Muscle of arm (tissue), 12 donors: ENCODE results near the gene GREB1. TPM values are rescaled to one million over a fixed set of nuclear protein-coding genes. Genes with fewer than 3 reads are reported as not detected.
A peak's percentile ranks its signal among the peaks of the same experiment; 100 is the strongest.

Experiments used
- DNase-seq: peaks from one replicate; pipeline ENCODE4 v3.0.0-alpha.2; 2013
- polyA plus RNA-seq, 12 donors: library from polyadenylated mRNA; unstranded; fragments of 120-200 nt; gene quantifications; one replicate each; pipeline ENCODE4 v1.2.1, GENCODE V29; 2013; ENCODE audit not compliant: insufficient read length in 12 of 12

The GREB1 gene
- polyA plus RNA-seq, 12 donors: 9.0 to 18.8 (median 11.4) TPM; not detected in 1

DNA sequence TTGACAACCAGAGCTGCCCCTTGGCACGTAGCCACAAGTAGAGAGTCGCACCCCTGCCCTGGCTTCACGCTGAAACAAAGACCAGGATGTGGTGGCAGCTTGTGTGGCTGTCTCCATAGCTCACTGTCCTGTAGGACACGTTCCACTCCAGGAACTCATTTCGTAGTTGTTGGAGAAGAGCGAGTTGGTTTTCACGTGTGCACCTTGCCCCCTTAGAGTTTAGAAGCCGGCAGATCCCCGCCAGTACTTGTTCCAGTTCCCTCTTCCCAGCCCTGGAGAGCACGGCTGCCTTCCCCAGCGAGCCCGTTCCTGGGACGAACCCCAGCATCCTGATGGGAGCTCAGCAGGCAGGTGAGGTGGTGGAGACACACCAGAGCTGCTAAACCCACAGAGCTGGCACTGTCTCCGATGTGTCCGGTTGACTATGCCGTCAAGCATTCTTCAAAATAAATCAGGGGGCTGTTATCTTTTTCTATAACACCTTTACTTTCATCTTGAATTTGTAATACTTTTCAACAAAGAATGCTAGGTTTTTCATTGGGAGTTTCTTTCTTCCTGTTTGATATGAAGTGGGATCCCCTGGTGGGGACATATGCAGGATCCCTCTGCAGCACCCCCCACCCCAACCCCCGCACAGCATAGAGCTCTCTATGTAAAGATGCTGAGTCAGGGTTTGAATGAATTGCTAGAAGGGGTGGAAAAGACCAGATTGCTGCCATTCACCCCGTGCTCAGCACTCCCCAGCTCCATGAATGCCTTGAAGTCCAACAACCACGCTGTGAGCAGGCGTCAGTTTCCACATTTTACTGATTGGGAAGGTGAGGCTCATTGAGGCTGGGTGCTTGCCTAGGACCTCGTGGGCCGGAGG lies 44.5 kb downstream of the GREB1 start:
- DNase-seq: no peak

DNA sequence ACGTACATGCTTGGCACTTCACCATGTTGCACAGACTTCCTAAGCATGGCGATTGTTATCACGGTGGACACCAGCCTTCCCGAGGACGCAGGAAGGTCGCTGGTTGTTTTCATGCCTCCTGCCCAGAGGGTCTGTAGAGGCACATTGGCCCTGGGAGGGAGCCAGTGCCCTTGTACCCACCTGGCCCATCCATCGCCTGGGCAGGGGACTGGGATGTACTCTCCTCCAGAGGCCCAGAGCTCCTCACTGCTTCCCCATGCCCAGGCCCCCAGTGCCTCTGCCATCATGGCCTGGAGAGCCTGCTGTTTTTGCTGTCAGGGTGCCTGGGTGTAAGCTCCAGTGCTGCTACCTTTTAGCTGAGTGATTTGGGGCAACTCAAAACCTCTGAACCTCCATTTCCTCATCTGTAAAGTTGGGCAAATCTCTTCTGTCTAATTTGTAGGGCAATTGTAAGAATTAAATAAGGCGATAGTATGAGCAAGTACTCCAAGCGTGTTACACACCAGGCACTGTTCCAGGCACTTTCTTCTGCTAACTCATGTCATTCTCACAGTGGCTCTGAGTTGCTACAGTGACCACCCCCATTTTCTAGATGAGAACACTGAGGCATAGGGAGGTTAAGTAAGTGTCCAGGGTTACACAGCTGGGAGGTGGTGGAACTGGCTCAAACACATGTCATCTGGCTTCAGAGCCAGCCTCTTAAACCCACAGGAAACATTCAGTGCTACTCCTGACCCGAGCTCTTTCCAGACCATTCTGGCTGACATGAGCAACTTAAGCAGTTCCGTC lies 45.3 kb downstream of the GREB1 start:
- no peak for DNase-seq

DNA sequence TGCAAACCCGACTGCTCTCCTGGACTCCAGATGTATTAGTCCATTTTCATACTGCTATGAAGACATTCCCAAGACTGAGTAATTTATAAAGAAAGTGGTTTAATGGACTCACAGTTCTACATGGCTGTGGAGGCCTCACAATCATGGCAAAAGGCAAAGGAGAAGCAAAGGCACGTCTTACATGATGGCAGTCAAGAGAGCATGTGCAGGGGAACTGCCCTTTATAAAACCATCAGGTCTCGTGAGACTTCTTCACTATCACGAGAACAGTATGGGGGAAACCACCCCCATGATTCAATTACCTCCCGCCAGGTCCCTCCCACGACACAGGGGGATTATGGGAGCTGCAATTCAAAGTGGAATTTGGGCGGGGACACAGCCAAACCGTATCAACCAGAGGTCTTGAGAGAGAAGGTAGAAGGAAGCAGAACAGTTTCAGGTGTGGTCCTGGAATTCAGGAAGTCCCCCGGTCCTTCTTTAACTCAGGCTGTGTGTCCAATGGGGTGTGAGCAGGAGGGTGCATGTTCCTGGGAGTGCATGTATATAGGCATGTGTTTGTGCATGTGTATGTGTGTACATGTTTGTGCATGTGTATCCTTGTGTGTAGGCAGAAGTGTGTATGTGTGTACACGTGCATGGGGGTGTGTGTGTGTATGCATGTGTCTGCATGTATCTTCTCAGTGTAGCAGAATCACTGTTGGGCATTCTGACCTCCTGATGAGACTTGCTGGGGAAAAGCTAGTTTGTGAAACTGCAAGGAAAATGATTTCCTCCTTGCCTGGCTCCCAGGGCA lies 46.2 kb downstream of the GREB1 start:
- no peak for DNase-seq

DNA sequence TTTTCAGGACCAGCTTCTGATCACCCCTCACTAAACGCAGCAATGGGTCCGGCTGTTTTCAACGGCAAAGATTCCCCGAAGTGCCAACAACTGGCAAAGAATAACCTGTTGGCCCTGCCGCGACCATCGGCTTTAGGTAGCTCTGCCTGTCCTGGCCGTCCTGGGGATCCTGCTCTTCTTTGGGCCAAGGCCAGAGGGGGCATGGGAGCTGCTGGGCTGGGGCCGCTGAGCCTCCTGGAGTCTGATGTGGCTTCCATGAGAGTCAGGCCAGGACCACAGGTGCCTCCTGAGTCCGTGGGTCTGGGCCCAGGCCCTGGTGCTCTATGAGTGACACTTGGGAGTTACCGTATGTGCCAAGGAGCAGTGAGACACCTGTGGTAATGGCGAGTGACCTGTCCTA lies 46.9 kb downstream of the GREB1 start:
- no peak for DNase-seq

DNA sequence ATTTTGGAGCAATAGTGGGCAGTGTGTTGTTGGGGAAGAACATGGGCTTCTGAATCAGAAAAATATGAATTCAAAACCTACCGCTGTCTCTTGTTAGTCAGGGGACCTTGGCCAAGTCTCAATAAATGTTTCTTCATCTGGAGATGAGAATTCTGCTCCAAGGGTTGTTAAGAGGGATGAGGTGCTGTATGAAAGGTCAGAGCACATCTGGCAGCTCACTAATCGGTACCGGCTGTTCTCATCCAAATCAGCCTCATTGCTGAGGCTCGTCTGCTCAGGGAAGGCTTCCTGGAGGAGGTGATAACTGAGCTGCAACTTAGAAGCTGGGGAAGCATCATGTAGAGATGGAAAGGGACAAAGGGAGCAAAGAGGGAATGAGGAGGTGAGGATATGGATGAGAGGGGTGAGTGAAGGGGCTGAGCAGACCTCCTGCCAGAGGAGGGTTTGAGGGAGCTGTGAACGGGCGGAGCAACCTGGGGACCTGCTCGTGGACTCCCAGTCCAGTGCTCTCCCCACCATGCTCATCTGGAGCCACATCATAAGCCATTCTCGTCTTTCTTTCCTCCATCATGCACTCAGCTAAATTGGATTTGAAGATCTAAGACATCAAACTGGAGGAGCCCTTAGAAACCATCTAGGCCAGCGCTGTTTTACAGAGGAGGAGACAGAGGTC lies 47.4 kb downstream of the GREB1 start:
- DNase-seq: no peak

DNA sequence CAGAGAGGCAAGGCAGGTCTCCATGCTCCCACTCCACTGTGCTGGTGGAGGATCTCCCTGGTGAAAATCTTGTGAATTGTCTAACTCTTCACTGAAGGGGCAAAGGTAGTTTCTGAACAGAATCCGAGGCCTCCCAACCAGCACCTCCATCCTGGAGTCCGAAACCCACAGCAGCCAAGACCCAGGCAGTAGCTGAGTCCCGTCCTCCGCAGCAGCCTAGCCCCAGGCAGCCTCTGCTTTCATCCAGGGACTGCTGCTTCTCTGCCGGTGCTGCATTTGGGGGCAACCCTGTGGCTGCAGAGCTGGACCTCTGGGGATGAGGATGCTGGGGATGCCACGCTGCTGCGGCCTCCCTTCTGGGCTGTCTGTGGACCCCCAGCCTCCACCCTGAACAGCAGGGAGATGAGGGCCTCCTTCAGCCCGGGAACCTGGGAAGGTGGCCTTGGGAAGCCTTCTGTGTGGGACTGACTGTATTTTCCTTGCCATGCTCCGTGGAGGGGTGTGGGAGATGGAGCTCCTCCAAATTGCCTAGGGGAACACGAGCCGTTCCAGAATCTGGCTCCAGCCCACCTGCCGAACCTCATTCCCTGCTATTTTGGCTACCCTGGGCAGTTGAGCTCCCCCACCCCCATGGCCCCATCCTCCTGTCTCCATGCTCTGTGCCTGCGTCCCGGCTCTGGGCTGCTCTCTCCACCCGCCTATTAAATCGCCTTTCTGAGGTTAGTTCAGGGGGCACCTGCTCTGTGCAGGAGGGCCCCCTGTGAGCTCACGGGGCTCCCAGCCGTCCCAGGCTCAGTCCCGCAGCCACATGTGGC lies 48.2 kb downstream of the GREB1 start:
- no peak for DNase-seq

DNA sequence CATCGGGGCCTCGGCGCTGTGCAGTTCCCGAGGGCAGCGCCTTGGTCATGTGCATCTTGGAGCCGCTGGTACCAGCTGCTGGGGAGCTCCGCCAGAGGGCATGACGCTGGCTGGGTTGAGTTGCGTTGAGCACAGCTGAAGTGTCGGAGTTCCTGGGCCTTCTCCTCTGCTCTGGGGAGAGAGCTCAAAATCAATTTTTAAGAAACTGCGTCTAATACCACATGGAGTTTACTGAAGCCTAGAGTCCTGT lies 48.7 kb downstream of the GREB1 start:
- no peak for DNase-seq

DNA sequence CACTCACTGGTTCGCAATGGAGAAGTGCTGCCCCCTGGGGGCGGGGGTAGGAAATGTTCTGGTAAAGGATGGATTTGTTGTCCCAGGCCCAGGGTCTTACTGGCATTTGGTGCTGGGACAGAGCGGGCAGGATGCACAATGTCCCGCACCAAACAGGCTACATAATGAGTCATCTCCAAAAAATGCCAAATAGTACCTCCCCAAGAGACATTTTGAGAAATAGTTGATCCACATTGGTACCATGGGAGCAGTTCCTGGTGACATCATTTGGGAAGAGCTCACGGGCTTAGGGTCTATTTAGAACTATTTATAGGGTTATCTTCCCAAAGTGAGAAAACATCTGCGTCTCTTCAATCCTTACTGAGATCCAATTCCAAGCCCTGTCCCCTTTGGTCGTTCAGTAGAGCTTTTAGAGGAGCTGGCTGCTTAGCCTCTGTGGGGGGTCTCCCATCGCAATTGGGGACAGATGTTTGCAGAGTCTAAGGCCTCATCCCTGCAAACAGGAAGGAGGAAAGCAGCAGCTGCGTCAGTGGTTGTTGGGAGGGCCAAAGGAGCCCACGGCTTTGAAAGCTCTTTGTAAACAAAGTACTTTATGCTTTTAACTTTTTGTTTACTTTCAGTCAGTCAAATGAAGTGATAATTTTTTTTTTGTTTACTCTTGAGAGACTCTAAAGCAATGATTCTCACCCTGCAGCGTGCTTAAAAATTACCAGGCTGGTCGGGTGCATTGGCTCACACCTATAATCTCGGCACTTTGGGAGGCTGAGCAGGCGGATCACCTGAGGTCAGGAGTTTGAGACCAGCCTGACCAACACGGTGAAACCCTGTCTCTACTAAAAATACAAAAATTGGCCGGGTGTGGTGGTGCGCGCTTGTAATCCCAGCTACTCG lies 49.3 kb downstream of the GREB1 start:
- peak; percentile 78 for DNase-seq

DNA sequence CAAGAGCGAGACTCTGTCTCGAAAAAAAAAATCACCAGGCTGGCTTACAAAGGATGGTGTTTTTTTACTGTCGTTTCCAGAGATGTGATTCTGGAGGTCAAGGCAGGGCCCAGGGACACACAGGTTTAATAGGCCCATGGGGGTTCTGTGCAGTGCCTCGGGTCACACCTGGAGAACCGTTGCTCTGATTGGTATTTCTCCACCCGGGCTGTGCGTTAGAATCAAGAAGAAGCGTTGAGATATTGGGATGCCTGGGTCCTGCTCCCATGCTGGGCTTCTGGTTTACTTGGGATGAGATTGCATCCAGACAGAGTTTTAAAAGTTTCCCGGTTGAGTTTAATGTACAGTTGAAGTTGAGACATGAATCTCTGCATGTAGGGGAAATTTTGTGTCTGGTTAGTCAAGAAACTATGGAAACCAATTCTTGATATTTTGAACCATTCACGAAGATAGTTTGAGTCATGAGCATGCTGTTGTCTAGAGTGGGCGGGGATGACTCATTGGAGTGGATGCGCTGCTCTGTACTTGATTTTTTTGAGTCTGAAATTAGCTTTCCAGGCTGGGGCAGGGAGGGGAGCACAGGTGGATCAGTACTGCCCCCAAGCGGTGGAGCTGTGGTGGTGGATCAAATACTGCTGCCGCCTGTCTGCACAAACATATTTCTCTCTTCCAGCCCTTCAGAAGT lies 50.1 kb downstream of the GREB1 start:
- DNase-seq: peak; percentile 87

DNA sequence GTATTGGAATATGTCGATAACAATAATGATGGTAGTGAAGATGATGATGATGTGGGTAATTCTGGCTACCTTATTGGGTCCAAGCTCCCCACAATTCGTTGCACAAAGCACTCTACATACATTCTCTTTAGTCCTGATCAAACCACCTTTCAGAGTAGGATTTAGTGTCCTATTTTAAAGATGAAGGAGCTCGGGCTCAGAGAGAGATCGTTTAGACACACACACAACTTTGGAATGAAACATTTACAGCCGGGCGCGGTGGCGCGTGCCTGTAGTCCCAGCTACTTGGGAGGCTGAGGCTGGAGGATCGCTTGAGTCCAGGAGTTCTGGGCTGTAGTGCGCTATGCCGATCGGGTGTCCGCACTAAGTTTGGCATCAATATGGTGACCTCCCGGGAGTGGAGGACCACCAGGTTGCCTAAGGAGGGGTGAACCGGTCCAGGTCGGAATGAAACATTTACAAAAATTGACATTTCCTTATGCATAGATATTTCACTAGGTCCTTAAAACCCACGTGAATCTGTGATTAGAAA lies 50.7 kb downstream of the GREB1 start:
- DNase-seq: no peak

DNA sequence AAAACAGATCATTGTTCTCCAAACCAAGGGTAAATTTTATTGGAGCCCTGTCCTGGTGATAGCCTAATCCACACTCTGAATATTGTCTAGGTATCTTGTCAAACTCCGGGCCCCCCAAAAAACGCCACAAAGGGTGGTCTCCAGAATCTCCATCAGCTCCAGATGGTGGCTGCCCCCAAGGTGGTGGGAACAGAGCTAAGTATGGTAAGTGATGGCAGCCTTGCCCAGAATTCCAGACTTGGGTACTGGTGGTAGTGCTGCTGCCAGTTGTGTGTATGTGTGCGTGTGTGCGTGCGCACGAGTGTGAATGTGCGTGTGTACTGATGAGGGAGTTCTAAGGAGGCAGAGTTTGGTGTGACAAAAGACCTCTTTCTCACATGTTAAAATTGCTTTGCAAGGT lies 51.2 kb downstream of the GREB1 start:
- no peak for DNase-seq

DNA sequence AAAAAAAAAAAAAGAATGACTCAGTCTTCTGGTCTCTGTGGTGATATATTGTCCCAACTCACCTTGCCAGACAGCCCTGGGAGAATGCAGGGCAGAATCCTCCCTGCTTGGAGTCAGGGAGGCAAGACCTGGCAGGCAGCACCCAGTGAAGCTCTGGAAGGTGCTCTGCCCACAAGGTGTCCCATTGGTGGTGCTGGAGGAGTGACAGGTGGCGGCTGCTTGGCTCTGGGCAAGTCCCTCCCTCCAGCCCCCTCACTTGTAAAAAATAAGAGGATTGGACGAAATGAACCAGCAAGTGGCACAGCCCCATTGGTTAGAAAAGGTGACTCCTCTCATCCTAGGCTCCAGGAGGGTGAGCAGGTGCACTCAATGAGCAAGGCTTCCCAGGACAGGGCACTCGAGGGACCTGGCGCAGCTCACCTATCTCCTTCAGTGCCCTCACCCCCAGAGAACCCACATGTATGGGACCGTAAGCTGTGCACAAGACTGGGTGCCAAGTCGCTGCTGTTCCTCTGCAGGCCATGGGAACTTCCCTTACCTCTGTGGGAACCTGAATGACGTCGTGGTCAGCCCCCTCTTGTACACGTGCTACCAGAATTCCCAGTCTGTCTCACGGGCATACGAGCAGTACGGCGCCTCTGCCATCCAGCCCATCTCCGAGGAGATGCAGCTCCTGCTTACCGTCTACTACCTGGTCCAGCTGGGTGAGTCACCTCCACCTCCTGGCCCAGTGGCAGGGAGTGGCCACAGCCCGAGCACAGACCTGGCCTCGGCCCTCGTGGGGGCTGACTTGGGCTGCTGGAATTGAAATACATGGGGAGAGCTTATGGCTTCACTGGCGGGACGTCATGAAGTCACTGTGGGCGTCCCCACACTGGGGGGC lies 54.6 kb downstream of the GREB1 start:
- no peak for DNase-seq

DNA sequence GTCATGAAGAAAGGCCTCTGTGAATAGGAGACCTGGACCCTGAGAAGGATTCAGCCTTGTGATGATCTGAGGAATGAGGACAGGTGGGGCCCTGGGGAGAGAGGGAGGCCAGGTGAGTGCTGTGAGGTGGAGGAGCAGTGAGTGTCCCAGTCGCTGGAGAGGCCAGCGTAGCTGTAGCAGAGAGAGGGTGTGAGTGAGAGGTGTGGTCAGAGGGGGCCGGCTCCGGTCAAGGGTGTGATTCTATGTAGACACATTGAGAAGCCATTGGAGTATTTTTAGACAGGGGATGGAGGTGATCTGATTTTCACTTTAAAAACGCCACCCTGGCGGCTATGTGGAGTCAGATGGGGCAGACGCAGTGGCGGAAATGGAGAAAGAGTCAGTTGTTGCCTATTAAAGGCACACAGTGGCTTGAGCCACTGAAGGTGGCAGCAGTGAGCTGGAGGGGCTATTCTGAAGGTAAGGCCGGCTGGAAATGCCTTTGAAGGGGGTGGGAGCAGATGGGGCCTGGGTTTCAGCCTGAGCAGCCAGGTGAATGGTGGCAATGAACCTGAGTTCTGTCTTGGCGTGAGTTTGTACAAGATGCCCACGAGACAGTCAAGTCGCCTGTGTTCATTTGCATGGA lies 55.6 kb downstream of the GREB1 start:
- no peak for DNase-seq

DNA sequence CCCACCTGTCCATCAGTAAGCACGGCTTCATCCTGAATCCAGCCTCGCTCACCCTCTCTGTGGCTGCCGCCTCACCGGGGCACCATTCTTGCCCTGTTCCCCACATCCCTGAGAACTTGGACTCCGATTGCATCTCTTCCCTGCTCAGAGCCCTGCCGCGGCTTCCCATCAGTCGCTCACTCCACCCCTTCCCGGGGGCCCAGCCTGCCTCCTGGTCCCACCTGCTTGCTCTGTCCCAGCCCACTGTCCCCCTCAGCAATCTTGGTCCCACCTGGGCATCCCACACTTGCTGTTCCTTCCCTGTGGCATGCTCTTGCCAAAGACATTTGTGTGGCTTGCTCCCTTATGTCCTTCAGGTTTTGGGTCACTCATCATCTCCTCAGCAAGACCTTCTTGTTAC lies 56.3 kb downstream of the GREB1 start:
- no peak for DNase-seq

DNA sequence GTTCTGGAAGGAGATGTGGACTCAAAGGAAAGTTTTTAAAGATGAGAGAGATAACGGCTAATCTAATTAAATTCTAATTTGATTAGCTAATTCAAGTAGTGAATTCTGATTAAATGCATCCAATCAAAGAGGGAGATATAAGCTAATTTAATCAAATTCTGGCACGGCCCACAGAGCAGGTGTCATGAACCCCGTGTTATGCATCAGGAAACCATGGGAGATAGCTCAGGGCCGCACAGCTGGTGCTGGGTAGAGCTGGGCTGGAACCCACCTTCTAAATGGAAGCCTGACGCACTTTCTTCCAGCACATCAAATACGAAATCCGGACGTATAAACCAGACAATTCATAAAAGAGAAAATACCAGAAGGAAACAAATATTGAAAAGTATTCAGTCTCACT lies 57.2 kb downstream of the GREB1 start:
- DNase-seq: no peak

DNA sequence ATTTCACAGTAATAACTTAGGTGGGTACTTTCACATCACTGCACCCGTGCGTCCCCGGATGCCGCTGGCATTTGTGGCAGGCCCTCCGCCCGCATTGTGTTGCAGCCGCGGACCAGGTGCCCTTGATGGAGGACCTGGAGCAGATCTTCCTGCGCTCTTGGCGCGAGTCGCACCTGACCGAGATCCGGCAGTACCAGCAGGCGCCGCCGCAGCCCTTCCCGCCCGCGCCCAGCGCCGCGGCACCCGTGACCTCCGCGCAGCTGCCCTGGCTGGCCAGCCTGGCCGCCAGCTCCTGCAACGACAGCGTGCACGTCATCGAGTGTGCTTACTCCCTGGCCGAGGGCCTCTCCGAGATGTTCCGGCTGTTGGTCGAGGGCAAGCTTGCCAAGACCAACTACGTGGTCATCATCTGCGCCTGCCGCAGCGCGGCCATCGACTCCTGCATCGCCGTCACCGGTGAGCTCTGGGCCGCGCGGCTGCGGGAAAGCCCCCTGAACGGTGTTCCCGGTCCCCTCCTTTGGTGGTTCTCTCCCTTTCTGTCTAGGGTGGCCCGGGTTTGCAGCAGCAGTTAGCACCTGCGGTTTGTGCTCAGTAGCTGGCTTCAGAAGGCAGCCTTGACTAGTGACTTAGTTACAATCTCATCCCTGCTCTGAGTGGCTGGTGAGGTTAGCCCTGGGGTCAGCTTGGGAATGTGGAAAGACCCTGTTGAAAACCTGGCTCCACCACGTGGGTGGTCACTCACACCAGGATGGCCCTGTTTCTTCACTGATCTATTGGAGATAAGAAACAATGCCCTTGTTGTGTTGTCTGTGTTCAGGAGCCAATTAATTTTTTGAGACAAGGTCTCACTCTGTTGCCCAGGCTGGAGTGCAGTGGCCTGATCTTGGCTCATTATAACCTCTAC lies 59.1 kb downstream of the GREB1 start:
- DNase-seq: no peak

DNA sequence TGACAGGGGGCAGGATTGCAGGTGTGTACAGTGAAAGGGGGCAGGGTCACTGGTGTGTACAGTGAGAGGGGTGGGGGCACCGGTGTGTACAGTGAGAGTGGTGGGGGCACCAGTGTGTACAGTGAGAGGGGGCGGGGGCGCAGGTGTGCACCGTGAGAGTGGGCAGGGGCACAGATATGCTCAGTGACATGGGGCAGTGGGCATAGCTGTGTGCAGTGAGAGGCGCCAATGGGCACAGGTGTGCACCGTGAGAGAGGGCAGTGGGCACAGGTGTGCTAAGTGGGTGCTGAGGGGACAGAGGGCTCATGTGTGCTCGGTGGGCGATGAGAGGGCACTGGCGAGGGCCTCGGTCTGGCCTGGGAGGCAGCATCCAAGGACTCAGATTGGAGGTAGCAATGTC lies 63.0 kb downstream of the GREB1 start:
- DNase-seq: no peak
